ENCODE results near the gene TLR10.

- TF ChIP-seq, protein P1, sequence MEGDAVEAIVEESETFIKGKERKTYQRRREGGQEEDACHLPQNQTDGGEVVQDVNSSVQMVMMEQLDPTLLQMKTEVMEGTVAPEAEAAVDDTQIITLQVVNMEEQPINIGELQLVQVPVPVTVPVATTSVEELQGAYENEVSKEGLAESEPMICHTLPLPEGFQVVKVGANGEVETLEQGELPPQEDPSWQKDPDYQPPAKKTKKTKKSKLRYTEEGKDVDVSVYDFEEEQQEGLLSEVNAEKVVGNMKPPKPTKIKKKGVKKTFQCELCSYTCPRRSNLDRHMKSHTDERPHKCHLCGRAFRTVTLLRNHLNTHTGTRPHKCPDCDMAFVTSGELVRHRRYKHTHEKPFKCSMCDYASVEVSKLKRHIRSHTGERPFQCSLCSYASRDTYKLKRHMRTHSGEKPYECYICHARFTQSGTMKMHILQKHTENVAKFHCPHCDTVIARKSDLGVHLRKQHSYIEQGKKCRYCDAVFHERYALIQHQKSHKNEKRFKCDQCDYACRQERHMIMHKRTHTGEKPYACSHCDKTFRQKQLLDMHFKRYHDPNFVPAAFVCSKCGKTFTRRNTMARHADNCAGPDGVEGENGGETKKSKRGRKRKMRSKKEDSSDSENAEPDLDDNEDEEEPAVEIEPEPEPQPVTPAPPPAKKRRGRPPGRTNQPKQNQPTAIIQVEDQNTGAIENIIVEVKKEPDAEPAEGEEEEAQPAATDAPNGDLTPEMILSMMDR (IDR thresholded peaks at IDR 0.05; ENCODE audit: low read length): no peak
- TF ChIP-seq EZH2 (IDR thresholded peaks at IDR 0.05; ENCODE audit: borderline replicate concordance, low read length): no peak
Measured at GRCh38 chr4:38800366-38800765, 17.6 kb upstream of the TLR10 start.
